Liver (tissue), 3 donors: ENCODE data around the gene MST1R.

Source experiments
- GABPA ChIP-seq, 2 donors: IDR thresholded peaks in 1 of 2; conservative IDR thresholded peaks in 1 of 2; 2 replicates each; pipeline ENCODE4 v1.6.1; 2016; ENCODE audit warnings: antibody characterized with exemption in 2 of 2, mild to moderate bottlenecking in 1 of 2, moderate library complexity in 1 of 2
- JUND ChIP-seq, 2 donors: IDR thresholded peaks; 2 replicates each; pipeline ENCODE4 v1.6.1; 2016; ENCODE audit warnings: antibody characterized with exemption in 2 of 2
- SP1 ChIP-seq: IDR thresholded peaks from 2 replicates; pipeline ENCODE4 v1.6.1; 2018; ENCODE audit warnings: antibody characterized with exemption, mild to moderate bottlenecking
- TAF1 ChIP-seq: conservative IDR thresholded peaks from 2 replicates; pipeline ENCODE4 v1.6.1; 2016; ENCODE audit warnings: antibody characterized with exemption, mild to moderate bottlenecking
- TF ChIP-seq, protein P1 (sequence below): fragments of 150-350 bp; IDR thresholded peaks from 2 replicates; pipeline ENCODE4 v1.5.1; 2017; ENCODE audit warnings: improper control_type of control experiment, low read depth, low read length; ENCODE audit not compliant: missing input control
- TF ChIP-seq, protein P2 (sequence below): IDR thresholded peaks from 2 replicates; pipeline ENCODE4 v1.6.1; 2016; ENCODE audit warnings: antibody characterized with exemption
- TF ChIP-seq, protein P3 (sequence below): IDR thresholded peaks from 2 replicates; pipeline ENCODE4 v1.6.1; 2016; ENCODE audit warnings: antibody characterized with exemption
- TF ChIP-seq, protein P4 (sequence below): IDR thresholded peaks from 2 replicates; pipeline ENCODE4 v1.6.1; 2016; ENCODE audit warnings: antibody characterized with exemption, mild to moderate bottlenecking
- donor health status: healthy.
- donor health status: healthy.

DNA sequence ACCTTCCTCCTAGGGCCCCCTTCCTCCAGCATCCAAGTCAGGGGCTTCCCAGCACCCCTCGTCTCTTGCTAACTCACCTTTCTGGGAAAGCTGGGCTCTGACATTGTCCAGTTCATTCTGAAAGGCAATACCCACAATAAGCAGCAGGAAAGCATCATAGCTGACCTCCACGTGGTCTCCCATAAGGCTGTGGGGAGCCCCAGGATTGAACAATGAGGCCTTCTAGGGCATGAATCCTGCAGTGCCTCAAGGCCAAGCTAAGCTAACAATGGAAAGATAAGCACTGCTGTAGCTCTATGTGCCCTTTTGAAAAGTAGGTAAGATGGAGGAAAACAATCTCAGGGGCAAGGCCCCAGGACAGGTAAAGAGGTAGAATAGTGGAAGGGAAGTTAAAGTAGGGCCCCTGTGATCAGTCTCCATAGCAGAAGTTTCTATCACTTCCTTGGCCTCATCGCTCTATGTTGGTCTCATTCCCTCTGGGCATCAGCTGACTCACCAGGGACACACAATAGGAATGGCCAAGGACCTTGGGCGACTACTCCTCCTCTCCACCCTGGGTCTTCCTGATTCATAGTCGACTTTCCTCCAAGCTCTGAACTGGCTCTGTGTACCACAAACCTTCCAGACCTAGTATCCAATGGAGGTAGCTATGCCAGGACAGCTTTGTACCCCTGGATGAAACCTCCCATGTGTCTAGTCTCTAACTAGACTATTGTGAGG is 59.0 kb downstream of the MST1R start:
- TF ChIP-seq, protein P1, sequence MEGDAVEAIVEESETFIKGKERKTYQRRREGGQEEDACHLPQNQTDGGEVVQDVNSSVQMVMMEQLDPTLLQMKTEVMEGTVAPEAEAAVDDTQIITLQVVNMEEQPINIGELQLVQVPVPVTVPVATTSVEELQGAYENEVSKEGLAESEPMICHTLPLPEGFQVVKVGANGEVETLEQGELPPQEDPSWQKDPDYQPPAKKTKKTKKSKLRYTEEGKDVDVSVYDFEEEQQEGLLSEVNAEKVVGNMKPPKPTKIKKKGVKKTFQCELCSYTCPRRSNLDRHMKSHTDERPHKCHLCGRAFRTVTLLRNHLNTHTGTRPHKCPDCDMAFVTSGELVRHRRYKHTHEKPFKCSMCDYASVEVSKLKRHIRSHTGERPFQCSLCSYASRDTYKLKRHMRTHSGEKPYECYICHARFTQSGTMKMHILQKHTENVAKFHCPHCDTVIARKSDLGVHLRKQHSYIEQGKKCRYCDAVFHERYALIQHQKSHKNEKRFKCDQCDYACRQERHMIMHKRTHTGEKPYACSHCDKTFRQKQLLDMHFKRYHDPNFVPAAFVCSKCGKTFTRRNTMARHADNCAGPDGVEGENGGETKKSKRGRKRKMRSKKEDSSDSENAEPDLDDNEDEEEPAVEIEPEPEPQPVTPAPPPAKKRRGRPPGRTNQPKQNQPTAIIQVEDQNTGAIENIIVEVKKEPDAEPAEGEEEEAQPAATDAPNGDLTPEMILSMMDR = no peak
- TF ChIP-seq, protein P2, sequence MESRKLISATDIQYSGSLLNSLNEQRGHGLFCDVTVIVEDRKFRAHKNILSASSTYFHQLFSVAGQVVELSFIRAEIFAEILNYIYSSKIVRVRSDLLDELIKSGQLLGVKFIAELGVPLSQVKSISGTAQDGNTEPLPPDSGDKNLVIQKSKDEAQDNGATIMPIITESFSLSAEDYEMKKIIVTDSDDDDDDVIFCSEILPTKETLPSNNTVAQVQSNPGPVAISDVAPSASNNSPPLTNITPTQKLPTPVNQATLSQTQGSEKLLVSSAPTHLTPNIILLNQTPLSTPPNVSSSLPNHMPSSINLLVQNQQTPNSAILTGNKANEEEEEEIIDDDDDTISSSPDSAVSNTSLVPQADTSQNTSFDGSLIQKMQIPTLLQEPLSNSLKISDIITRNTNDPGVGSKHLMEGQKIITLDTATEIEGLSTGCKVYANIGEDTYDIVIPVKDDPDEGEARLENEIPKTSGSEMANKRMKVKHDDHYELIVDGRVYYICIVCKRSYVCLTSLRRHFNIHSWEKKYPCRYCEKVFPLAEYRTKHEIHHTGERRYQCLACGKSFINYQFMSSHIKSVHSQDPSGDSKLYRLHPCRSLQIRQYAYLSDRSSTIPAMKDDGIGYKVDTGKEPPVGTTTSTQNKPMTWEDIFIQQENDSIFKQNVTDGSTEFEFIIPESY = no peak
- TF ChIP-seq, protein P3, sequence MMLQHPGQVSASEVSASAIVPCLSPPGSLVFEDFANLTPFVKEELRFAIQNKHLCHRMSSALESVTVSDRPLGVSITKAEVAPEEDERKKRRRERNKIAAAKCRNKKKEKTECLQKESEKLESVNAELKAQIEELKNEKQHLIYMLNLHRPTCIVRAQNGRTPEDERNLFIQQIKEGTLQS = no peak
- no peak for TF ChIP-seq JUND (IDR thresholded peaks at IDR 0.05)
- TF ChIP-seq, protein P4, sequence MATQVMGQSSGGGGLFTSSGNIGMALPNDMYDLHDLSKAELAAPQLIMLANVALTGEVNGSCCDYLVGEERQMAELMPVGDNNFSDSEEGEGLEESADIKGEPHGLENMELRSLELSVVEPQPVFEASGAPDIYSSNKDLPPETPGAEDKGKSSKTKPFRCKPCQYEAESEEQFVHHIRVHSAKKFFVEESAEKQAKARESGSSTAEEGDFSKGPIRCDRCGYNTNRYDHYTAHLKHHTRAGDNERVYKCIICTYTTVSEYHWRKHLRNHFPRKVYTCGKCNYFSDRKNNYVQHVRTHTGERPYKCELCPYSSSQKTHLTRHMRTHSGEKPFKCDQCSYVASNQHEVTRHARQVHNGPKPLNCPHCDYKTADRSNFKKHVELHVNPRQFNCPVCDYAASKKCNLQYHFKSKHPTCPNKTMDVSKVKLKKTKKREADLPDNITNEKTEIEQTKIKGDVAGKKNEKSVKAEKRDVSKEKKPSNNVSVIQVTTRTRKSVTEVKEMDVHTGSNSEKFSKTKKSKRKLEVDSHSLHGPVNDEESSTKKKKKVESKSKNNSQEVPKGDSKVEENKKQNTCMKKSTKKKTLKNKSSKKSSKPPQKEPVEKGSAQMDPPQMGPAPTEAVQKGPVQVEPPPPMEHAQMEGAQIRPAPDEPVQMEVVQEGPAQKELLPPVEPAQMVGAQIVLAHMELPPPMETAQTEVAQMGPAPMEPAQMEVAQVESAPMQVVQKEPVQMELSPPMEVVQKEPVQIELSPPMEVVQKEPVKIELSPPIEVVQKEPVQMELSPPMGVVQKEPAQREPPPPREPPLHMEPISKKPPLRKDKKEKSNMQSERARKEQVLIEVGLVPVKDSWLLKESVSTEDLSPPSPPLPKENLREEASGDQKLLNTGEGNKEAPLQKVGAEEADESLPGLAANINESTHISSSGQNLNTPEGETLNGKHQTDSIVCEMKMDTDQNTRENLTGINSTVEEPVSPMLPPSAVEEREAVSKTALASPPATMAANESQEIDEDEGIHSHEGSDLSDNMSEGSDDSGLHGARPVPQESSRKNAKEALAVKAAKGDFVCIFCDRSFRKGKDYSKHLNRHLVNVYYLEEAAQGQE = no peak
- TF ChIP-seq TAF1 = no peak
- no peak for TF ChIP-seq GABPA (IDR thresholded peaks at IDR 0.05 in 1 of 2, conservative IDR thresholded peaks at IDR 0.05 in 1 of 2)
- TF ChIP-seq SP1 = no peak
